IMR-90 (cell line): ENCODE measurements around the gene ZNF616. TPM values are rescaled to one million over a fixed set of nuclear protein-coding genes. Genes with fewer than 3 reads are reported as not detected.

Experiments
- ATAC-seq: fragments of 200-7000 bp; cut with Tn5 transposase; 2 replicates; pipeline ENCODE4 v1.9.1; 2020; ENCODE audit warnings: low read depth, mild to moderate bottlenecking, moderate library complexity
- BruUV-seq: library from RNA; stranded (reverse); fragments of 400-500 nt; replicated peaks from 2 replicates; lab custom pipeline; 2021; lab: Mats Ljungman, UMichigan
- CTCF ChIA-PET: fragments of 300-600 bp; formaldehyde crosslinking; extraction: SDS; loops from one replicate; lab custom pipeline; 2021; ENCODE audit warnings: antibody characterized with exemption; lab: Yijun Ruan, JAX
- POLR2A ChIA-PET: fragments of 300-600 bp; sonication (Branson Sonifier 250); formaldehyde crosslinking; loops from one replicate; lab custom pipeline; 2022; ENCODE audit warnings: antibody characterized with exemption; ENCODE audit not compliant: unreplicated experiment; lab: Charles Lee
- DNase-seq: peaks from one replicate; pipeline ENCODE4 v3.0.0; 2013
- H2AFZ ChIP-seq: replicated peaks from 2 replicates; pipeline ENCODE3; 2013; ENCODE audit warnings: low read length, mild to moderate bottlenecking; ENCODE audit not compliant: poor library complexity
- H2AK5ac ChIP-seq: 2 replicates; pipeline ENCODE4 v1.6.1; 2013; ENCODE audit warnings: low read depth, low read length, inconsistent platforms
- H2AK9ac ChIP-seq: replicated peaks from 2 replicates; pipeline ENCODE3; 2013; ENCODE audit warnings: mild to moderate bottlenecking, low read depth, low read length, moderate library complexity; ENCODE audit not compliant: poor library complexity
- H2BK120ac ChIP-seq: 2 replicates; pipeline ENCODE4 v1.6.1; 2013; ENCODE audit warnings: low read depth, low read length, inconsistent platforms
- H2BK15ac ChIP-seq: 3 replicates; pipeline ENCODE4 v1.6.1; 2013; ENCODE audit warnings: low read depth, low read length, inconsistent platforms
- H2BK20ac ChIP-seq: 2 replicates; pipeline ENCODE4 v1.6.1; 2013; ENCODE audit warnings: low read depth, mild to moderate bottlenecking, inconsistent platforms, low read length, moderate library complexity
- H2BK5ac ChIP-seq: 2 replicates; pipeline ENCODE4 v1.6.1; 2013; ENCODE audit warnings: mild to moderate bottlenecking, low read depth, low read length, inconsistent platforms; ENCODE audit not compliant: poor library complexity, severe bottlenecking
- H3K14ac ChIP-seq: replicated peaks from 2 replicates; pipeline ENCODE4 v1.6.1; 2013; ENCODE audit warnings: low read depth, low read length, inconsistent platforms
- H3K18ac ChIP-seq: 2 replicates; pipeline ENCODE4 v1.6.1; 2013; ENCODE audit warnings: low read depth, low read length, control low read depth
- H3K23ac ChIP-seq: 2 replicates; pipeline ENCODE4 v1.6.1; 2013; ENCODE audit warnings: low read depth, low read length, inconsistent platforms
- H3K27ac ChIP-seq: 2 replicates; pipeline ENCODE4 v1.5.1; 2013; ENCODE audit warnings: mild to moderate bottlenecking, control low read depth, low read length; ENCODE audit not compliant: insufficient read depth
- H3K27me3 ChIP-seq: 2 replicates; pipeline ENCODE4 v1.6.1; 2013; ENCODE audit warnings: low read length; ENCODE audit not compliant: control insufficient read depth, insufficient read depth
- H3K36me3 ChIP-seq: 2 replicates; pipeline ENCODE4 v1.6.1; 2013; ENCODE audit warnings: low read length, mixed read lengths; ENCODE audit not compliant: control insufficient read depth, insufficient read depth
- H3K4ac ChIP-seq: 2 replicates; pipeline ENCODE4 v1.6.1; 2013; ENCODE audit warnings: low read depth, low read length, inconsistent platforms
- H3K4me1 ChIP-seq: 2 replicates; pipeline ENCODE4 v1.6.1; 2013; ENCODE audit warnings: low read length, mixed read lengths; ENCODE audit not compliant: control insufficient read depth, insufficient read depth
- H3K4me2 ChIP-seq: 2 replicates; pipeline ENCODE4 v1.6.1; 2013; ENCODE audit warnings: low read depth, mild to moderate bottlenecking, control low read depth, low read length, moderate library complexity
- H3K4me3 ChIP-seq: 2 replicates; pipeline ENCODE4 v1.5.1; 2013; ENCODE audit warnings: low read depth, mild to moderate bottlenecking, control low read depth, low read length, moderate library complexity; ENCODE audit not compliant: insufficient read depth
- H3K56ac ChIP-seq: 2 replicates; pipeline ENCODE4 v1.6.1; 2013; ENCODE audit warnings: low read length, inconsistent platforms; ENCODE audit not compliant: insufficient read depth; ENCODE audit errors: extremely low read depth
- H3K79me1 ChIP-seq, 2 experiments: 2 replicates each; pipeline ENCODE4 v1.6.1; 2013; ENCODE audit warnings: low read length in 2 of 2, inconsistent platforms in 1 of 2, low read depth in 1 of 2
- H3K9ac ChIP-seq: 2 replicates; pipeline ENCODE4 v1.6.1; 2013; ENCODE audit warnings: low read depth, low read length, control low read depth
- H3K9me1 ChIP-seq: 2 replicates; pipeline ENCODE4 v1.6.1; 2013; ENCODE audit warnings: low read length, inconsistent platforms; ENCODE audit not compliant: insufficient read depth
- H3K9me3 ChIP-seq: 2 replicates; pipeline ENCODE4 v1.6.1; 2013; ENCODE audit warnings: low read length; ENCODE audit not compliant: control insufficient read depth, insufficient read depth
- H4K20me1 ChIP-seq: 2 replicates; pipeline ENCODE4 v1.6.1; 2013; ENCODE audit warnings: low read length, inconsistent platforms; ENCODE audit not compliant: insufficient read depth
- H4K5ac ChIP-seq: 2 replicates; pipeline ENCODE4 v1.6.1; 2013; ENCODE audit warnings: mild to moderate bottlenecking, low read depth, low read length, control low read depth
- H4K8ac ChIP-seq, 2 experiments: 2 replicates each; pipeline ENCODE4 v1.6.1; 2013; ENCODE audit warnings: low read depth in 2 of 2, low read length in 2 of 2, control low read depth in 1 of 2, inconsistent platforms in 1 of 2
- H4K91ac ChIP-seq: 2 replicates; pipeline ENCODE4 v1.6.1; 2013; ENCODE audit warnings: low read depth, low read length, inconsistent platforms; ENCODE audit not compliant: insufficient read depth
- CEBPB ChIP-seq: IDR thresholded peaks from 2 replicates; pipeline ENCODE4 v1.6.1; 2012; ENCODE audit warnings: low read depth, low read length, improper control_type of control experiment
- WGBS, 2 experiments: methylation state at CpG; one replicate each; pipeline versions ENCODE4 v1.1.5 to v1.1.7; 2013; ENCODE audit warnings: missing lambda C conversion rate in 2 of 2; ENCODE audit not compliant: insufficient read length in 1 of 2; ENCODE audit errors: extremely low coverage in 2 of 2; 5-methylcytosine and 5-hydroxymethylcytosine counted together
- dilution Hi-C: fragments of 300-500 bp; cut with HindIII; formaldehyde crosslinking; loops from one replicate; pipeline ENCODE4 v1.14.3; 2018; ENCODE audit warnings: low sequenced_read_pairs; ENCODE audit not compliant: unreplicated experiment
- in situ Hi-C: fragments of 300-500 bp; cut with MboI; formaldehyde crosslinking; loops from 3 replicates; pipeline ENCODE4 v1.14.3; 2019; ENCODE audit warnings: low sequenced_read_pairs, inconsistent platforms, mixed read lengths
- intact Hi-C: fragments of 100-400 bp; cut with micrococcal nuclease; formaldehyde crosslinking; loops from 2 replicates; pipeline ENCODE4 v1.10.0; 2022
- polyA plus RNA-seq, 3 experiments: library from polyadenylated mRNA; depleted of rRNA; stranded (reverse); fragments of >200 nt; gene quantifications; 2 replicates each; pipeline ENCODE4 v1.2.3, GENCODE V29; 2012; ENCODE audit warnings: low replicate concordance in 1 of 3
- total RNA-seq: library from RNA; depleted of rRNA; stranded (reverse); fragments of >200 nt; gene quantifications from 2 replicates; pipeline ENCODE4 v1.2.3, GENCODE V29; 2012
- TF ChIP-seq, protein P1 (sequence below): conservative IDR thresholded peaks from 2 replicates; pipeline ENCODE4 v1.5.1; 2012; ENCODE audit warnings: mild to moderate bottlenecking, low read depth, low read length, improper control_type of control experiment
- TF ChIP-seq, protein P2 (sequence below): fragments of 150-350 bp; IDR thresholded peaks from 2 replicates; pipeline ENCODE4 v1.6.1; 2016; ENCODE audit warnings: low read depth, mild to moderate bottlenecking, low read length, moderate library complexity, borderline replicate concordance

The ZNF616 gene
- total and polyA plus RNA-seq, 2 of the 4 experiments (the other 2 are of a cell fraction): 2.8 to 13.6 TPM

DNA sequence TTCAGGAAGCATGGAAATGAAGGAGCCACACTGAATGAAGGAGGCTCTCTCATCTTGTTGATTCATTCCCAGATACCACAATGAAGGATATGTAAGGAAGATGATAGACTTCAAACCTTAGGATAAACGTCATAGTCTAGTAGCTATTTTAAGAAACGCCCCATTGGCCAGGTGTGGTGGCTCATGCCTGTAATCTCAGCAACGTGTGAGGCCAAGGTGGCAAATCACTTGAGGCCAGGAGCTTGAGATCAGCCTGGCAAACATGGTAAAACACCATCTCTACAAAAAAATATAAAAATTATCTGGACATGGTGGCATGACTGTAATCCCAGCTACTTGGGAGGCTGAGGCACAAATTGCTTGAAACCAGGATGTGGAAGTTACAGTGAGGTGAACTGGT, 27.1 kb downstream of the ZNF616 start:
- Histone ChIP-seq H4K8ac (no peak overlapping the region), H2AK9ac (no peak overlapping the region), H2AFZ (no peak overlapping the region), H3K4me1 (no peaks in the 10 kb centered on the region), H4K91ac (no peak overlapping the region), H3K9ac (no peak overlapping the region), H2BK5ac (no peak overlapping the region), H3K27me3 (no peaks in the 10 kb centered on the region), H3K4me2 (no peak overlapping the region), H2BK20ac (no peak overlapping the region), H2AK5ac (no peak overlapping the region), H3K18ac (no peak overlapping the region), H2BK120ac (no peak overlapping the region), H3K56ac (no peak overlapping the region), H3K4me3 (no peak overlapping the region), H3K4ac (no peak overlapping the region), H3K14ac (no peak overlapping the region), H3K27ac (no peak overlapping the region), H3K36me3 (peaks cover 24% of the 10 kb centered on the region), H3K9me1 (no peaks in the 10 kb centered on the region), H3K9me3 (peaks cover 75% of the 10 kb centered on the region), H4K20me1 (no peaks in the 10 kb centered on the region), H4K5ac (no peak overlapping the region), H3K79me1 (no peaks in the 10 kb centered on the region), H3K23ac (no peak overlapping the region), H2BK15ac (no peak overlapping the region)
- WGBS, 2 experiments: no CpG with 5 or more reads among the region's 3 CpGs
- in situ Hi-C loops: no loop called here
- DNase-seq (no peak), ATAC-seq (no peak)
- TF ChIP-seq CEBPB: no peak
- TF ChIP-seq, protein P1, sequence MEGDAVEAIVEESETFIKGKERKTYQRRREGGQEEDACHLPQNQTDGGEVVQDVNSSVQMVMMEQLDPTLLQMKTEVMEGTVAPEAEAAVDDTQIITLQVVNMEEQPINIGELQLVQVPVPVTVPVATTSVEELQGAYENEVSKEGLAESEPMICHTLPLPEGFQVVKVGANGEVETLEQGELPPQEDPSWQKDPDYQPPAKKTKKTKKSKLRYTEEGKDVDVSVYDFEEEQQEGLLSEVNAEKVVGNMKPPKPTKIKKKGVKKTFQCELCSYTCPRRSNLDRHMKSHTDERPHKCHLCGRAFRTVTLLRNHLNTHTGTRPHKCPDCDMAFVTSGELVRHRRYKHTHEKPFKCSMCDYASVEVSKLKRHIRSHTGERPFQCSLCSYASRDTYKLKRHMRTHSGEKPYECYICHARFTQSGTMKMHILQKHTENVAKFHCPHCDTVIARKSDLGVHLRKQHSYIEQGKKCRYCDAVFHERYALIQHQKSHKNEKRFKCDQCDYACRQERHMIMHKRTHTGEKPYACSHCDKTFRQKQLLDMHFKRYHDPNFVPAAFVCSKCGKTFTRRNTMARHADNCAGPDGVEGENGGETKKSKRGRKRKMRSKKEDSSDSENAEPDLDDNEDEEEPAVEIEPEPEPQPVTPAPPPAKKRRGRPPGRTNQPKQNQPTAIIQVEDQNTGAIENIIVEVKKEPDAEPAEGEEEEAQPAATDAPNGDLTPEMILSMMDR: no peak
- TF ChIP-seq, protein P2, sequence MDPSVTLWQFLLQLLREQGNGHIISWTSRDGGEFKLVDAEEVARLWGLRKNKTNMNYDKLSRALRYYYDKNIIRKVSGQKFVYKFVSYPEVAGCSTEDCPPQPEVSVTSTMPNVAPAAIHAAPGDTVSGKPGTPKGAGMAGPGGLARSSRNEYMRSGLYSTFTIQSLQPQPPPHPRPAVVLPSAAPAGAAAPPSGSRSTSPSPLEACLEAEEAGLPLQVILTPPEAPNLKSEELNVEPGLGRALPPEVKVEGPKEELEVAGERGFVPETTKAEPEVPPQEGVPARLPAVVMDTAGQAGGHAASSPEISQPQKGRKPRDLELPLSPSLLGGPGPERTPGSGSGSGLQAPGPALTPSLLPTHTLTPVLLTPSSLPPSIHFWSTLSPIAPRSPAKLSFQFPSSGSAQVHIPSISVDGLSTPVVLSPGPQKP: no peak
- no TSS peak for BruUV-seq
- POLR2A ChIA-PET: no interaction called here
- dilution Hi-C loops: no loop called here
- CTCF ChIA-PET: no interaction called here
- intact Hi-C loops: no loop called here
